ENCODE measurements around the gene CA10. TPM values are rescaled to one million over a fixed set of nuclear protein-coding genes. Genes with fewer than 3 reads are reported as not detected.

The CA10 gene
- total and polyA plus RNA-seq, 2 donors (not counting 3 experiments of a cell fraction or from before 2014, with no cell fraction given) = not detected

DNA sequence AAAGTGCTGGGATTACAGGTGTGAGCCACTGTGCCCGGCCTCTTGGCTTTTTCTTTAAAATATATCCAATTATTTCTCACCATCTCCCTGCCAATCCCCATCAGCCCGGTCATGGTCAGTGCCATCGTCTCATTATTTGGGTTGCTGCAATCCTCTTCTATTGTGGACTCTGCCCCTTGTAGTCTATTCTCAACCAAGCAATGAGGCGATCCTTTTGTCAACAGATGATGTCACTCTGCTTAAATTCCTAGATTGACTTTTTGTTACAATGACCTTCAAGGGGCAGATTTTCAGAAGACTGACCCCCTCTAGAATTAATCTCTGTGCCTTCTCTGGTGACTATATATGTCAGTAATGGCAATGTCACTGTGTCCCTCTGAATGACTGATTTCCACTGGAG lies 513.5 kb downstream of the CA10 start:
- dilution Hi-C loops (cut with MboI; ENCODE audit: extremely low pct_ligation_motif_present, low sequenced_read_pairs) (no loop called here), intact Hi-C loops (cut with micrococcal nuclease) (no loop called here)

More for the DNA sequence above, 513.5 kb downstream of the CA10 start:
- H3K9ac ChIP-seq (replicated peaks; ENCODE audit: extremely low read depth, insufficient read depth, low read length) = no peak overlapping the region
- no peaks in the 10 kb centered on the region for H3K9me3 ChIP-seq (replicated peaks; ENCODE audit: control insufficient read depth, insufficient read depth, low read length)
- H3K4me3 ChIP-seq (replicated peaks in 1 of 3; ENCODE audit: insufficient read depth in 1 of 3, low read depth in 1 of 3, low read length in 3 of 3) = no peak overlapping the region
- DNase-seq (ENCODE audit: low read depth, low spot score) (no peak), FAIRE-seq (no peak)
- H3K36me3 ChIP-seq (ENCODE audit: control insufficient read depth in 2 of 2, extremely low read depth in 1 of 2, insufficient read depth in 2 of 2, low read length in 2 of 2) = no peaks in the 10 kb centered on the region
- H3K27me3 ChIP-seq (ENCODE audit: control insufficient read depth in 2 of 2, insufficient read depth in 2 of 2, low read length in 2 of 2) = no peaks in the 10 kb centered on the region
- no TSS peak for BruUV-seq (replicated peaks)
- ChIA-PET CTCF (no interaction called here), POLR2A (no interaction called here)
- H3K27ac ChIP-seq (ENCODE audit: insufficient read depth, low read depth, low read length) = no peak overlapping the region
- H3K4me1 ChIP-seq (ENCODE audit: control insufficient read depth, extremely low read depth, insufficient read depth, low read length) = no peaks in the 10 kb centered on the region
- no peaks in the 10 kb centered on the region for H3K79me2 ChIP-seq (ENCODE audit: control insufficient read depth, insufficient read depth, low read length)
- H3K4me2 ChIP-seq (ENCODE audit: insufficient read depth, low read length) = no peak overlapping the region
- H2AFZ ChIP-seq (ENCODE audit: low read depth, low read length) = no peak overlapping the region
- H4K20me1 ChIP-seq (replicated peaks; ENCODE audit: control insufficient read depth, extremely low read depth, insufficient read depth, low read length) = no peaks in the 10 kb centered on the region
- TF ChIP-seq JUN (IDR thresholded peaks at IDR 0.05; ENCODE audit: borderline replicate concordance, insufficient read depth, insufficient read length, low read depth) = no peak
- TF ChIP-seq POLR2A (IDR thresholded peaks at IDR 0.05; ENCODE audit: low read depth, low read length) = no peak
- no peak for TF ChIP-seq MYC (IDR thresholded peaks at IDR 0.05; ENCODE audit: low read depth, low read length)
- TF ChIP-seq, protein P1, sequence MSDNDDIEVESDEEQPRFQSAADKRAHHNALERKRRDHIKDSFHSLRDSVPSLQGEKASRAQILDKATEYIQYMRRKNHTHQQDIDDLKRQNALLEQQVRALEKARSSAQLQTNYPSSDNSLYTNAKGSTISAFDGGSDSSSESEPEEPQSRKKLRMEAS (IDR thresholded peaks at IDR 0.05; ENCODE audit: insufficient read depth, insufficient read length) = no peak
- TF ChIP-seq GATA2 (IDR thresholded peaks at IDR 0.05; ENCODE audit: insufficient read depth, insufficient read length, low read depth, low read length) = no peak
- TF ChIP-seq EZH2 (IDR thresholded peaks at IDR 0.05; ENCODE audit: borderline replicate concordance, low read depth, low read length, severe bottlenecking) = no peak
- no peak for TF ChIP-seq POLR2AphosphoS5 (IDR thresholded peaks at IDR 0.05; ENCODE audit: insufficient read depth, low read depth, low read length)
- no peak for TF ChIP-seq FOS (IDR thresholded peaks at IDR 0.05; ENCODE audit: borderline replicate concordance, insufficient read depth, low read length)
- TF ChIP-seq, protein P2, sequence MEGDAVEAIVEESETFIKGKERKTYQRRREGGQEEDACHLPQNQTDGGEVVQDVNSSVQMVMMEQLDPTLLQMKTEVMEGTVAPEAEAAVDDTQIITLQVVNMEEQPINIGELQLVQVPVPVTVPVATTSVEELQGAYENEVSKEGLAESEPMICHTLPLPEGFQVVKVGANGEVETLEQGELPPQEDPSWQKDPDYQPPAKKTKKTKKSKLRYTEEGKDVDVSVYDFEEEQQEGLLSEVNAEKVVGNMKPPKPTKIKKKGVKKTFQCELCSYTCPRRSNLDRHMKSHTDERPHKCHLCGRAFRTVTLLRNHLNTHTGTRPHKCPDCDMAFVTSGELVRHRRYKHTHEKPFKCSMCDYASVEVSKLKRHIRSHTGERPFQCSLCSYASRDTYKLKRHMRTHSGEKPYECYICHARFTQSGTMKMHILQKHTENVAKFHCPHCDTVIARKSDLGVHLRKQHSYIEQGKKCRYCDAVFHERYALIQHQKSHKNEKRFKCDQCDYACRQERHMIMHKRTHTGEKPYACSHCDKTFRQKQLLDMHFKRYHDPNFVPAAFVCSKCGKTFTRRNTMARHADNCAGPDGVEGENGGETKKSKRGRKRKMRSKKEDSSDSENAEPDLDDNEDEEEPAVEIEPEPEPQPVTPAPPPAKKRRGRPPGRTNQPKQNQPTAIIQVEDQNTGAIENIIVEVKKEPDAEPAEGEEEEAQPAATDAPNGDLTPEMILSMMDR (IDR thresholded peaks at IDR 0.05; ENCODE audit: extremely low read depth in 1 of 2, insufficient read depth in 1 of 2, low read depth in 1 of 2, low read length in 2 of 2) = no peak
- H3K9me1 ChIP-seq (replicated peaks; ENCODE audit: control insufficient read depth, extremely low read depth, insufficient read depth, low read length) = no peaks in the 10 kb centered on the region
